Measurements from ENCODE around the gene EPN2.
"Not testable (repeated sequence)": the region's sequence is repeated elsewhere in the genome, so short reads cannot be mapped to it uniquely, and the experiment has no call there.

The EPN2 gene

DNA sequence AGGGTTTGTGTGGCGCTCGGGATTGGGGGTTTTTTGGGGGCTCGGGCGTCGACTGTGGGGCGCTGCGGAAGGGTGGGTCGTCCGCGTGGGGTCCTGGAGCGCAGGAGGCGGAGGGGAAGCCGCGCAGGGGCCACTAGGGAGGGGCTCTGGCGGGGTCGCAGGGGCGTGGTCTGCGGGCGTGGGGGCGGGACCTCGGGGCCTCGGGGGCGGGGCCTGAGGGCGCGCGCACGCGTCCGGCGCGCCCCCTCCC is at the start of gene EPN2:
EPN2 (plus strand) TSS at position 228 of the 250 bp plus-strand sequence. CDS start 45,754 bp downstream, outside the sequence.
- DNase-seq = not testable (repeated sequence)

DNA sequence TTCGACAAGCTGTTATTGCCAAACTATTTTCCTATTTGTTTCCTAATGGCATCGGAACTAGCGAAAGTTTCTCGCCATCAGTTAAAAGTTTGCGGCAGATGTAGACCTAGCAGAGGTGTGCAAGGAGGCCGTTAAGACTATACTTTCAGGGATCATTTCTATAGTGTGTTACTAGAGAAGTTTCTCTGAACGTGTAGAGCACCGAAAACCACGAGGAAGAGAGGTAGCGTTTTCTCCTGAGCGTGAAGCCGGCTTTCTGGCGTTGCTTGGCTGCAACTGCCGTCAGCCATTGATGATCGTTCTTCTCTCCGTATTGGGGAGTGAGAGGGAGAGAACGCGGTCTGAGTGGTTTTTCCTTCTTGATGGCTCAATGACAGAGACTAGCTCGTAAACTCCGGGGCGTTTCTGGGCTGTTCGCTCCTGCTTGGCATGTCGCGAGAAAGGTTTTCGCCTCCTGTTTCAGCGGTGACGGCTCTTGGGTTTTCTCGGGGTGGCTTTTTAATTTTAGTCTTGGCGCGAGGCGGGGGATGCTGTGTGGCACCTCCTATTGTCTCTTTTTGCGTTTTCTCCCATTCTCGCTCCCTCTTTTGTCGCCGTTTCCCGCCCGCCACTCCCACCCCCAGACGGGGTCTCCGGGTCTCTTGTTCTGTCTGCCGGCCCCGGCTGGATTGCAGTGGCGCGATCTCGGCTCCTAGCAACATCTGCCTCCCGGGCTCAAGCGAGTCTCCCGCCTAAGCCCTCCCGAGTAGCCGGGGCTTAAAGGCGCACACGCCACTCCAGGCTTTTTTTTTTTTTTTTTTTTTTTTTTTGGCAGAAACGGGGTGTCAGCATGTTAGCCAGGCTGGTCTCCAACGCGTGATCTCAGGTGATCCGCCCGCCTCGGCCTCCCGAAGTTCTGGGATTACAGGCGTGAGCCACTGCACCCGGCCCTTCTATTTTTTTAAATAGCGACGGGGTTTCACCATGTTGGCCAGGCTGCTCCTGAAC is 49.0 kb upstream of the EPN2 start:
- not testable (repeated sequence) for DNase-seq

DNA sequence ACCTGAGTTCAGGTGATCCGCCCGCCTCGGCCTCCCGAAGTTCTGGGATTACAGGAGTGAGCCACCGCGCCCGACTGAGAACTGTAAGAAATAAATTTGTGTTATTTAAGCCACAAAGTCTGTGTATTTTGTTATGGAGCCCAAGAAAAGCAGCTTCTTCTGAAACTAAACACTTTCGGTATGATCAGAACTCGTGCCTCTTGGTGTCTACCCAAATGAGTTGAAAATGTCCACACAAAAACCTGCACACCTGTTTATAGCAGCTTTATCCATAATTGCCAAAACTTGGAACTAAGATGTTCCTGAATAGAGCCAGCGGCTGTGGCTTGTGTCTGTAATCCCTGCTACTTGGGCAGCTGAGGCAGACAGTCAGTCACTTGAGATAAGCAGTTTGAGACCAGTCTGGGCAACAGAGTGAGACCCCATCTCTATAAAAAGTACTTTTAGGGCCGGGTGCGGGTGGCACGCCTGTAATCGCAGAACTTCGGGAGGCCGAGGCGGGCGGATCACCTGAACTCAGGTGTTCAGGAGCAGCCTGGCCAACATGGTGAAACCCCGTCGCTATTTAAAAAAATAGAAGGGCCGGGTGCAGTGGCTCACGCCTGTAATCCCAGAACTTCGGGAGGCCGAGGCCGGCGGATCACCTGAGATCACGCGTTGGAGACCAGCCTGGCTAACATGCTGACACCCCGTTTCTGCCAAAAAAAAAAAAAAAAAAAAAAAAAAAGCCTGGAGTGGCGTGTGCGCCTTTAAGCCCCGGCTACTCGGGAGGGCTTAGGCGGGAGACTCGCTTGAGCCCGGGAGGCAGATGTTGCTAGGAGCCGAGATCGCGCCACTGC is 48.1 kb upstream of the EPN2 start:
- not testable (repeated sequence) for DNase-seq

DNA sequence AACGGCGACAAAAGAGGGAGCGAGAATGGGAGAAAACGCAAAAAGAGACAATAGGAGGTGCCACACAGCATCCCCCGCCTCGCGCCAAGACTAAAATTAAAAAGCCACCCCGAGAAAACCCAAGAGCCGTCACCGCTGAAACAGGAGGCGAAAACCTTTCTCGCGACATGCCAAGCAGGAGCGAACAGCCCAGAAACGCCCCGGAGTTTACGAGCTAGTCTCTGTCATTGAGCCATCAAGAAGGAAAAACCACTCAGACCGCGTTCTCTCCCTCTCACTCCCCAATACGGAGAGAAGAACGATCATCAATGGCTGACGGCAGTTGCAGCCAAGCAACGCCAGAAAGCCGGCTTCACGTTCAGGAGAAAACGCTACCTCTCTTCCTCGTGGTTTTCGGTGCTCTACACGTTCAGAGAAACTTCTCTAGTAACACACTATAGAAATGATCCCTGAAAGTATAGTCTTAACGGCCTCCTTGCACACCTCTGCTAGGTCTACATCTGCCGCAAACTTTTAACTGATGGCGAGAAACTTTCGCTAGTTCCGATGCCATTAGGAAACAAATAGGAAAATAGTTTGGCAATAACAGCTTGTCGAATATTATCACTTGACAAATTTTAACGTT is 47.3 kb upstream of the EPN2 start:
- DNase-seq = not testable (repeated sequence)

DNA sequence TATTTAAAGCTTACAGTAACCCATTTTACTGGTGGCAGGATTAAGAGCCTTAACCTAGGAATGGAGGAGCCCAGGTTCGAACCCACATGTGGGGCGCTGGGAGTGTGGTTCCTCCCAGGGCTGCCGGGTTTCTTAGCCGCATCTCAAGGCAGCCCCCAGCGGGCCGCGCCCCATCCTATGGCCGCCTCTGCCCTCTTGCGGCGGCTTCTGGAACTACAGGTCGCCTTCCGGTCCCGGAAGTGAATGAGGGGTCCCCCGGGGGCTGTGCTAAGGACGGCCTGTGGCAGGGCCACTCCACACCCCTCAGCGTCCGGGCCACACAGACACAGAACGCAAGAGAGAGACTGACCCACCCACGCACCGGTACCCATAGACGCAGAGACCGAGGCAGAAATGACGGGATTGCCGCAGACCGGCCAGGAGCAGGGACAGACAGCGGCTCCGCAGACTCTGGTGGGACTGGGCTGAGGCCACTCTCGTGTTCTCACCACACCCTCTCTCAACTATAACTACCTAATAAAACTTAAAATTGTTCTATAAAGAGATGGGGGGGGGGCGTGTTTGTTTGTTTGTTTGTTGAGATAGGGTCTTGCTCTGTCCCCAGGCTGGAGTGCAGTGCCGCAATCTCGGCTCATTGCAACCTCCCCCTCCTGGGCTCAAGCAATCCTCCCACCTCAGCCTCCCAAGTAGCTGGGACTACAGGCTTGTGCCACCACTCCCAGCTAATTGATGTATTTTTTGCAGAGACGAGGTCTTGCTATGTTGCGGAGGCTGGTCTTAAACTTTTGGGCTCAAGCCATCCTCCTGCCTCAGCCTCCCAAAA is 40.6 kb upstream of the EPN2 start:
- DNase-seq = not testable (repeated sequence)

DNA sequence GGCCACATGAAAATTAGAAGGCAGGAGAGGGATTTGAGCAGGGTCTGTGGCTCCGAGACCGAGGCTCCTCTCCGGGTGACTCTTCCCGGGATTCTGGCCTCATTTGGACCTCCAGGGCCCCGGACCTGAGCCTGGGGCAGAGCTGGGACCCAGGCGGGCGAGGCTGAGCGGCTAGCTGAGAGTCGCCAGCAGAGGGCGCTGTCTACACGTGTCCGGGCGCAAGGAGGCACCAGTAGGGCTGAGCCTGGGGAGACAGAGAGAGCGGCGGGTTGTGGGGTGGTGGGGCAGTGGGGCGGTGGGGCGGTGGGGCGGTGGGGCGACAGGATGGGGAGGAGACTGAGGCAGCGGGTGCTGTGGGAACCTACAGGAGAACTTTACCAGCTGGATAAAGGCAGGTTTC is 34.7 kb upstream of the EPN2 start:
- DNase-seq = not testable (repeated sequence)

DNA sequence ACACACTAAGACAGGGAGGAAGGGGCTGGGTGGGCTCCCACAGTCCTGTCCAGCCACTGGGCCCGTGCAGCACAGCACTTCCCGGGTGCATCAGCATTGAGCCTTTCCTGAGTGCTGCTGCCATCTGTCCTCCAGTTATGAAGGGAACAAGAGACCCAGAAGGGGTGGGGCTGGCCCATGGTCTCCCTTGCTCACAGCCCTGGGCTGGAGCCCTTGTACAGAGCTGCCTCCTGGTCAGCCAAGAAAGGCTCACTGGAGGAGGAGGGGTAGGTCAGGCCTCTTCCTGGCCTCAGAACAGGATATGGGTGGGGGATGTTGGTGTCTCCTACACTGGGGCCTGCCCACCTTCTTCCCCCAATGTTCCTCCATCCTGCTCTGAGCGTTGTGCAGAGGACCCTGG is 33.7 kb upstream of the EPN2 start:
- DNase-seq = not testable (repeated sequence)

DNA sequence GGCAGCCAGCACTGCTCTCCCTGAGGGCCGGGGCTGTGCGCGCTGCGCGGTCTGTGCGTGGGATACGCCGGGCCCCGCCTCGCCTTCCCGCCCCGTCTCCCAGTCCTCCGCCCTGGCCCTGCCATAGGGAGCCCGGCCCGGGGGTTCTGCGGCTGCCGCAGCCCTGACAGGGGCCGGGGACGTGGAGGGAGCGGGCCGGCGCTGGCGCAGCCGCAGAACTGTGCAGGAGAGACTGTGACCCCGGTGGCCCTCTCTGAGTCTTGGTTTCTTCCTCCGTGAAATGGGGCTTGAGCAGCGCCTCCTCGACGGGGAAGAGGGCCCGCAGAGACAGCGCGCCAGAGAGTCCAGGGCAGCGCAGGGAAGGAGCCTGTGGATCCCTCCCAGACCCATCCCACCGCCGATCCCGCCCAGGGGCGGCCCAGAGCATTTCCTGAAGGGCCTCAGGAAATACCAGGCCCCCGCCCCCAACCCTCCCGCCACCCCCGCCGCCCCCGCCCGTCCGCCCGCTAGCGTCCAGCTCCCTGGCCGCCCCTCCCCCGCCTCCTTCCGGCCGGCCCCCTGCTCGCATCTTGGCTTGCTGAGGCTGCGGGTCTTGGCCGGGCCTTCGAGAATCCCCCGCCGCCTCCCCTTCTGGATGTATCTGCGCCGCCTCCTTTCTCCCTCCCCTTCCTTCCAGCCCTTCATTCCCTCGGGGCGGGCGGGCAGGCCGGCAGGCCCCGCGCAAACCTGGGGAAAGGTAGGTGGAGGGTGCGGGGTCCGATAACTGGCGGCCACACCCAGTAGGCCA is 21.9 kb upstream of the EPN2 start:
- DNase-seq = not testable (repeated sequence)

DNA sequence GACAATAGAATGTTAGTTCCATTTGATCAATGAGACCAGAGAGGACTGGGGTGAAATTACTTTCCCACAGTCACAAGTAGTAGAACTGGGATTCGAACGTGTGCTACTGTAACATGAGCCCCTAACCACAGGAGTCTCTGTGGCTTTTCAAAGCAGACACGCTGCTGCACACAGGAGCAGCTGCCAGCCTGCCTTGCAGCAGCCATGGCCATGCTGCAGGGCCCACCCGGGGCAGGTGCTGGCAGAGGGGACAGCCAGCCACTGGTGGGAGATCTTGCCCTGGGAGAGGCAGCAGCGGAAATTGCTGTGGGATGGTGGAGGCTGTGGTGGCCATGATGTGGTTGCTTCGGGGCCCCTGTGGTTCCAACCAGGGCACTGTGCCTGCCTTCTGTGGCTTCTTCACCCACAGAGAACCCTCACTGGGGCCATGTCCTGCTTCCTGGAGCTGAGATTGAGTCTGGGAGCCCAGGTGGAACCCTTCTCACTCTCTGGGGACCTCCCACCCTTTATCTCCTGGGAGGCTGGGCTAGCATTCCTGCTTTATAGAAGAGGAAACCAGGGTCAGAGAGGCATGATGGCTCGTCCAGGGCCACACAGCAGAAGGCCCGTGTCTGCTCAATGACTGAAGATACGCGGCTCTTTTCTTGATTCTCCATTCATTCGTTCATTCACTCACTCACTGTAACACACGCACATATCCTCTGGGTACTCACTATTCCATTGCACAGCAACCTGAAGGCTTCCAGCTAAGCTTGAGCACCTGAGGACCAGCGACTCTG is 20.8 kb upstream of the EPN2 start:
- DNase-seq = not testable (repeated sequence)

DNA sequence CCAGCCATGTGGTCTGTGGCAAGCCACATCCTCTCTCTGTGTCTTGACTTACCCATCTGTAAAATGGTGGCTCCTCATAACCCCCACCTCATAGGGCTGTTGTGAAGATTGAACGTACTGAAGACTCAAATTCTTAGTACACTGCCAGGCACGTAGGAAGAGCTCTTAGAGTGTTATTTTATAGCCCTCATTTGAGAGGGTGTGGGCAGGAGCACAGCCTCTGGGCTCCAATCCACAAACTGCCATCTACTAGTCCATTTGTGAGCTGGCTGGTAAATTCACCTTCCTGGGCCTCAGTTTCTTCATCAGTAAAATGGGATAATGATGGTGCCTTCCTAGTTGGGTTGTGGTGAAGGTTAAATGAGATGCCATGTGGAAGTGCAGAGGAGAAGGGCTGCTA is 18.3 kb upstream of the EPN2 start:
- DNase-seq = not testable (repeated sequence)

DNA sequence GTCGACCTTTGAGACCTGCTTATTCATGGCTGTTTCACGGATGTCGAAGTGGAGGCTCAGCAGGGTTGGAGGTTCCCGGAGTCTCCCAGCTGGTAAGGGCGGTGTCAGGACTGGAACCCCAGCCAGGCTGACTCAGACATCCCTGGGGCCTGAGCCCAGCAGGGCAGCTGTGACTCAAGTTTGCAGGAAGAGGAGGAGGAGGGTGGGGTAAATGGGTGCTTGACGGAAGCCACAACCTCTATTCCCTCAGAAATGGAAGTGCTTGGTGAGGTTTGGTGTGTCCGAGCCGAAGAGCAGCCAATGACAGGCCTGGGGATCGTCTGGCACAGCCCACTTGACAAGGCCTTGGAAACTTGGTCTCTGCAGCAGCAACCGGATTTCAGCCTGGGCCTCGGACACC is 17.8 kb upstream of the EPN2 start:
- DNase-seq = not testable (repeated sequence)

DNA sequence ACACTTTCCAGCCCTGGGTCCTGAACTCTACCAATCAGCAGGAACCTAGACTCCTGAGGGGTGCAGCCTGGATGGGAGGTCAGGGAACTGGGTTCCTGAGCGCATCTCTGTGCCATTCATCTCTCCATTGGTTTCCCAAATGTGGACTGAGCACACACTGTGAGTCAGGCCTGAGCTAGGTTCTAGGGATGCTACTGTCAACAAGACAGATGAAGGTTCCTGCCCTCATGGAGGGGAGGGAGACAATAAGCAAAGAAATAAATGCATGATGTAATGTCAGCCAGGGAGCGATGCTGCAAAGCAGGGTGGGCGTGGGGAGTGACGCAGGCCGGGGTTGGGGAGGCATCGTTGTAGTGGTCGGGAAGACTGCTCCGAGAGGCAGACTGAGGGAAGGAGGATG is 17.0 kb upstream of the EPN2 start:
- not testable (repeated sequence) for DNase-seq

DNA sequence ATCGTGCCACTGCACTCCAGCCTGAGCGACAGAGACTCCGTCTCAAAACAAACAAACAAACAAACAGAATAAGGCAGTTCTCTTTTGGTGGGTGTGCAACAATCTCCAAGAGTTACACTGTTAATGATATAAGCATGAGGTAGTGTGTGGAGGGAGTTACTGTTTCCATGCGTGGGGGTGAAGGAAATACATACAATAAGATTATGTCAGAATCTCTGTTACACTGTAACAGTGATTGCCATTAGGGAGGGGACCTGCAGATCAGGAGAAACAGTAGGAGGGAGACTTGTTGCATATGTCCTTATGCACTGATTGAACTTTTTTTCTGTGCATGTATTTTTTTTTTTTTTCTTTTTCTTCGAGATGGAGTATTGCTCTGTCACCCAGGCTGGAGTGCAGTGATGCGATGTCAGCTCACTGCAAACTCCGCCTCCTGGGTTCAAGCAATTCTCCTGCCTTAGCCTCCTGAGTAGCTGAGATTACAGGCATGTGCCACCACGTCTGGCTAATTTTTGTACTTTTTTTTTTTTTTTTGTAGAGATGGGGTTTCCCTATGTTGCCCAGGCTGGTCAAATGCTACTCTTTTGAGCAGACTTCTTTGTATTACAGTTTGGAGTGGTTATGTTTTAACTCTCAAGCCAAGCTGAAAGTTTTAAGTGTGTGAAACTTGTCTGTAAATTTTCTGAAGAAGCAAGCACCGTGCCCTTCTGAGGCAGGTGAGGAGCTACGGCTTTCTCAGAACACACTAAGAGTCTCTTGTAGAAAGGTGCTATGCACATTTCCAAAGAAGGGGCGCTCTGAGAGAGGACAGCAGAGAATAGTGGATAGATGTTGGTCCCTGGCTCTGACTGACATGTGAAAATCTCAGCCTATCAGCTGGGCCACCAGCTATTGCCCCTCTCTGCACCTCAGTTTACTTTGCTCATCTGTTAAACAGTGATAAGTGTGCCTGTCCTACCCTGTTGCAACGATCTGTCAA is 10.3 kb upstream of the EPN2 start:
- DNase-seq = not testable (repeated sequence)

DNA sequence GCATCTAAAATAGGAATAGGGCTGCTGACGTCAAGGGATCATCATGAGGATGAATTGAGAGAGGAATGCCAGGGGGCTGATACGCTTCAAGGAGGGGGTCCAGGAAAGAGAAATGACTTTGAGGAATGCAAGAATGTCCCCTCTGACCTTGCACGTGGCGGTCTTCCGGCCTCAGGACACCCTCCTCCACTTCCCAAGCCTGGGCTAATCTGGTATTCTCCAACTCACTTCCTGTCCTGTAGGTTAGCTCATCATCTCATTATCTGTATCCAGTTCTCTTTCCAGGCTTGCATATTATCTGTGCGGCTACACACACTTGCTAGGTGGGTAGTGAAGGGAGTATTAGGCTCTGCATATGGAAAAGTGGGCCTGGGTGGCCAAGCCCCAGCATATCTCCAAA is 2.5 kb upstream of the EPN2 start:
- not testable (repeated sequence) for DNase-seq

DNA sequence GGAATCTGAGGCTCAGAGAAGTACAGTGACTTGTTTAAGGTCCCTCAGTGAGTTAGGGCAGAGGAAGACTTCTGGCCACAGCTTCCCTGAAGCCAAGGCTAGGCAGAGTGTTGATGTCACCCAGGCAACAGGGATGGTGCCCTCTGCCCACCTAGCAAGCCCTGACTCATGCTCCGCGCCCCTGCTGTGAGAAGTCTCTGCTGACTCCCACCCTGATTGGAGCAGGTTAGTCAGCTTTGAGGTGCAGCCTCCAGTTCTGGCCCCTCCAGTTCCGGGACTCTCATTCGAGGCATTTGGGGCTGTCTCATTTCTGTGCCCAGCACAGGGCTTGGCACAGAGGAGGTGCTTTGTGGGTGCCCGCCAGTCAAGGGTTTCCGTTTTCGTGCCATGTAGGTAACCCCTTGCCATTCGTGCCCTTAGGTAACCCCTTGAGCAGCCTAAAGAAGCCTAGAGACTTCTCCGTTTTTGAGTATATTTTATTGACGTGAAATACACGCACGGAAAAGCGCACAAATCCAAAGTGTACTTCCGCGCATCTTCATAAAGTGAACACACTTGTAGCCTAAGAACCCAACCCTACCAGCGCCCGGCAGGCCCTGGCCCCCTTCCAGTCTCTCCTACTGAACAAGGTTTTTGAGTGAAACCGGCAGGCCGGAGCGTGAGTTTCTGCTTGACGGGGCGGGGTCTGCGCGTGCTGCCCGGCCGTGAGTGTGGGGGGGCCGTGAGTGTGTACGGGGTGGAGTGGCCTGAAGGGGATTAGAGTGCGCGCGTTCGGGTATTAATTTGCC is 621 bp upstream of the EPN2 start:
- DNase-seq = not testable (repeated sequence)

DNA sequence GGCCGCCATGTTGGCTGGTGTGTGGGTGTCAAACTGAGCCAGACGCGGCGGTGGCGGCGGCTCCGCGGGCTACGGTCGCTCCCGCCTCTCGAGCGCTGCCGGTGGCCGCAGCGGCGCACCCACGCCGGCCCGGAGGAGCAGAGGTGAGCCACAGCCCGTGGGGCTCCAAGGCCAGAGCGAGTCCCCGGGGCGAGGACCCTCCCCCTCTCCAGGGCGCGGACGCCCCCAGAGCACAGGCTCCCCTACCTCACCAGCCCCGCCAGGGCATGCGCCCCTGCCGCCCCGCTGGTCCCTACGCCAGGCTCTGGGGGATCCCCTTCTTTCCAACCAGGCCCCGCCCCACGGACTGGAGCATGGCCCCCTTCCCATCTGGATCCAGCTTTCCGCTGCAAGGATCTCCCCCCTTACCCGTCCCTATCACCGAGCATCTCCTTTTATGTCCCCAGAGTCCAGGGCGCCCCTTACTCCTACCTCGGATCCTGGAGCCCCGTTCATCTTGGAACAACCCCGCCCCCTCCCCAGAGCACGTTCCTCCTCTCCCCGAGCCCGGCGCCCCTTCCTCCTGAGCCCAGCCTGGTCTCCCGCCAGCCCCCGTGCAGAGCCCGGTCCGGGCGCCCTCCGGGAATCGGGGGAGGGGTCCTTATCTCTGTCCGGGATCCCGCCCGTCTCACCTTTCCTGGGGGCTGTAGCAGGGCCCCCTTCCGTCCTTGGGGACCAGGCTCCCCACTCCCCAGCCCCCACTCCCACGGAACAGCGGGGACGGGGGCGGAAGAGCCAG is 412 bp downstream of the EPN2 start:
- DNase-seq = peak in 7 of 56 donors; percentile 44 to 71 (median 55)
